Measurements from ENCODE around the gene DUSP7.

- TF ChIP-seq CTCF (IDR thresholded peaks at IDR 0.05) (no peak), POLR2A (IDR thresholded peaks at IDR 0.05) (no peak), POLR2AphosphoS5 (IDR thresholded peaks at IDR 0.05) (no peak)
Observed at GRCh38 chr3:52007291-52007690, 49.1 kb downstream of the DUSP7 start.
